Astrocyte (in vitro differentiated cells and primary cell): ENCODE data around the gene TBX2. TPM values are rescaled to one million over a fixed set of nuclear protein-coding genes. Genes with fewer than 3 reads are reported as not detected.
A peak's percentile ranks its signal among the peaks of the same experiment; 100 is the strongest.

ENCODE experiments used
- DNase-seq: peaks from one replicate; pipeline ENCODE4 v3.0.0-alpha.2; 2010; ENCODE audit warnings: low read depth
- FAIRE-seq: peaks from 2 replicates; lab custom pipeline; 2011; peaks lifted over from hg19 to GRCh38; lab: Jason Lieb, UNC
- H2AFZ ChIP-seq: 2 replicates; pipeline ENCODE4 v1.6.0; 2012; ENCODE audit warnings: low read depth, low read length, inconsistent platforms
- H3K27ac ChIP-seq: 2 replicates; pipeline ENCODE4 v1.5.1; 2011; ENCODE audit warnings: low read depth, low read length, inconsistent platforms
- H3K27me3 ChIP-seq: 2 replicates; pipeline ENCODE4 v1.6.0; 2011; ENCODE audit warnings: low read length, inconsistent platforms; ENCODE audit not compliant: insufficient read depth
- H3K36me3 ChIP-seq: 2 replicates; pipeline ENCODE4 v1.5.1; 2011; ENCODE audit warnings: low read length, inconsistent platforms; ENCODE audit not compliant: insufficient read depth
- H3K4me1 ChIP-seq: 2 replicates; pipeline ENCODE4 v1.5.1; 2011; ENCODE audit warnings: low read length, inconsistent platforms; ENCODE audit not compliant: insufficient read depth
- H3K4me2 ChIP-seq: 2 replicates; pipeline ENCODE4 v1.6.0; 2012; ENCODE audit warnings: low read length, inconsistent platforms
- H3K4me3 ChIP-seq: 2 replicates; pipeline ENCODE4 v1.5.1; 2011; ENCODE audit warnings: low read depth, mild to moderate bottlenecking, low read length, inconsistent platforms; ENCODE audit not compliant: insufficient read depth
- H3K79me2 ChIP-seq: 2 replicates; pipeline ENCODE4 v1.6.0; 2012; ENCODE audit warnings: mild to moderate bottlenecking, low read length, inconsistent platforms; ENCODE audit not compliant: insufficient read depth
- H3K9ac ChIP-seq: 2 replicates; pipeline ENCODE4 v1.6.0; 2012; ENCODE audit warnings: mild to moderate bottlenecking, low read length, inconsistent platforms
- H3K9me3 ChIP-seq: 2 replicates; pipeline ENCODE4 v1.5.1; 2012; ENCODE audit warnings: low read depth, mild to moderate bottlenecking, low read length, inconsistent platforms; ENCODE audit not compliant: insufficient read depth
- H4K20me1 ChIP-seq: 2 replicates; pipeline ENCODE4 v1.6.0; 2012; ENCODE audit warnings: low read length, inconsistent platforms; ENCODE audit not compliant: insufficient read depth
- H3K27ac Mint-ChIP-seq: one replicate; pipeline ENCODE4 v1.8.0; 2021; ENCODE audit warnings: mild to moderate bottlenecking, mixed read lengths; ENCODE audit not compliant: unreplicated experiment
- H3K27me3 Mint-ChIP-seq: one replicate; pipeline ENCODE4 v1.8.0; 2021; ENCODE audit warnings: low read depth, mixed read lengths; ENCODE audit not compliant: unreplicated experiment
- H3K36me3 Mint-ChIP-seq: one replicate; pipeline ENCODE4 v1.8.0; 2021; ENCODE audit warnings: low read depth, mixed read lengths; ENCODE audit not compliant: unreplicated experiment
- H3K4me1 Mint-ChIP-seq: one replicate; pipeline ENCODE4 v1.8.0; 2021; ENCODE audit warnings: low read depth, mixed read lengths; ENCODE audit not compliant: unreplicated experiment
- H3K4me3 Mint-ChIP-seq: one replicate; pipeline ENCODE4 v1.8.0; 2021; ENCODE audit warnings: mild to moderate bottlenecking, moderate library complexity, mixed read lengths; ENCODE audit not compliant: unreplicated experiment
- H3K9me3 Mint-ChIP-seq: one replicate; pipeline ENCODE4 v1.8.0; 2021; ENCODE audit warnings: mild to moderate bottlenecking, mixed read lengths; ENCODE audit not compliant: unreplicated experiment
- EZH2 ChIP-seq: IDR thresholded peaks from 2 replicates; pipeline ENCODE4 v1.6.1; 2012; ENCODE audit warnings: mild to moderate bottlenecking, low read length, inconsistent platforms; ENCODE audit not compliant: insufficient read depth
- total RNA-seq: library from RNA; stranded (reverse); gene quantifications from 2 replicates; pipeline ENCODE4 v1.2.1, GENCODE V29; 2021
- TF ChIP-seq, protein P1 (sequence below): IDR thresholded peaks from 2 replicates; pipeline ENCODE4 v1.5.1; 2011; ENCODE audit warnings: low read depth, mild to moderate bottlenecking, inconsistent platforms, low read length, moderate library complexity; ENCODE audit not compliant: insufficient read depth

TBX2 gene
- total RNA-seq, 1 donor from 2014 or later, result 0.50 TPM

DNA sequence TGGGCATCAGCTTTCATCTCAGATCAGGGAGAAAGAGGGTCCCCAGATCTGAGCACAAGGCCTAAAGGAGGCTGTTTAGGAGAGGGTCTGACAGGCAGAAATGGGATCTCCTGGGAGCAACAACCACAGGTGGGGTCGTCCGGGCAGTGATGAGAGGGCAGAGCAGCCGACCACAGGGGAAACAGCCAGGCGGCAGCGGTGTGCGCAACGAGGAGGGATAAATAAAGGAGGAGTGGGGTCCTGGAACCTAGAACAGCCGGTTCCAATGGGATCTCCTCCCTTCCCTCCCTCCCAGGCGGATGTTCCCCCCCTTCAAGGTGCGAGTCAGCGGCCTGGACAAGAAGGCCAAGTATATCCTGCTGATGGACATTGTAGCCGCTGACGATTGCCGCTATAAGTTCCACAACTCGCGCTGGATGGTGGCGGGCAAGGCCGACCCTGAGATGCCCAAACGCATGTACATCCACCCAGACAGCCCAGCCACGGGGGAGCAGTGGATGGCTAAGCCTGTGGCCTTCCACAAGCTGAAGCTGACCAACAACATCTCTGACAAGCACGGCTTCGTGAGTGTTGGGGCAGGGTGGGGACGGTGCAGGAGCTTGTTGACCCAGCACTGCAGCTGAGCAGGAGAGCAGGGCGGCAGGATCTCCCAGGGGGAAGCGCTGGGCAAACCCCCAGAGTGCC lies 1.9 kb downstream of the TBX2 start:
- Histone ChIP-seq H3K9ac (peak overlapping the region; percentile 74), H3K79me2 (peaks cover 75% of the 10 kb centered on the region)
- FAIRE-seq, result no peak

DNA sequence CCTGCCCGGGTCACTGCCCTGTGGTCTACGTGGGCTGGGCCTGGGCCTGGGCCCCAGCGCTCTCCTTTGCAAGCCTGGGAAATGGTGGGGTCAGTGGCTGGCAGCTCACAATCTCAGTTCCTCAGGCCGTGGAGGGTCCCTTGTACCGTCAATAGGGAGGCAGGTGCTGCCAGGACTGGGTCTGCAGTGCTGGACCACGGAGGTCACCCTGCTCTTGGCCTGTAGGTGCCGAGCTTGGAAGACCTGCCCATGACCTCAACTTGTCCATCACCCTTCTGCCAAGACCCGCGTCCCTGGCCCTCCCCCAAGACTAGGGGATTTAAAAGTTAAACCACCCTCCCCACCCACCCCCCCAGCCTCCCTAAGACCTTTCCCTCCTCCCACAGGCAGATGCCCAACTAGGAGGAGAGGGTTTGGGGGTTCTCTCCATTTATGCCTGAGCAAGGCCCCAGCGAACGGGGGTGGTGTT lies 2.5 kb downstream of the TBX2 start:
- peak overlapping the region; percentile 74 for H3K9ac ChIP-seq
- Mint-ChIP-seq H3K4me3 (no peak overlapping the region), H3K27me3 (peaks cover 58% of the 10 kb centered on the region), H3K9me3 (peaks cover 18% of the 10 kb centered on the region), H3K27ac (peak overlapping the region; percentile 16), H3K4me1 (no peaks in the 10 kb centered on the region), H3K36me3 (peaks cover under 1% of the 10 kb centered on the region)
- no peaks in the 10 kb centered on the region for H3K9me3 ChIP-seq
- H3K79me2 ChIP-seq, result peaks cover 78% of the 10 kb centered on the region
- peaks cover 35% of the 10 kb centered on the region for H3K4me1 ChIP-seq
- H2AFZ ChIP-seq, result no peak overlapping the region
- no peak for FAIRE-seq
- peak overlapping the region; percentile 71 for H3K27ac ChIP-seq
- peak overlapping the region; percentile 81 for H3K4me2 ChIP-seq
- H4K20me1 ChIP-seq, result peaks cover 31% of the 10 kb centered on the region
- peak overlapping the region; percentile 58 for H3K4me3 ChIP-seq
- TF ChIP-seq, protein P1, sequence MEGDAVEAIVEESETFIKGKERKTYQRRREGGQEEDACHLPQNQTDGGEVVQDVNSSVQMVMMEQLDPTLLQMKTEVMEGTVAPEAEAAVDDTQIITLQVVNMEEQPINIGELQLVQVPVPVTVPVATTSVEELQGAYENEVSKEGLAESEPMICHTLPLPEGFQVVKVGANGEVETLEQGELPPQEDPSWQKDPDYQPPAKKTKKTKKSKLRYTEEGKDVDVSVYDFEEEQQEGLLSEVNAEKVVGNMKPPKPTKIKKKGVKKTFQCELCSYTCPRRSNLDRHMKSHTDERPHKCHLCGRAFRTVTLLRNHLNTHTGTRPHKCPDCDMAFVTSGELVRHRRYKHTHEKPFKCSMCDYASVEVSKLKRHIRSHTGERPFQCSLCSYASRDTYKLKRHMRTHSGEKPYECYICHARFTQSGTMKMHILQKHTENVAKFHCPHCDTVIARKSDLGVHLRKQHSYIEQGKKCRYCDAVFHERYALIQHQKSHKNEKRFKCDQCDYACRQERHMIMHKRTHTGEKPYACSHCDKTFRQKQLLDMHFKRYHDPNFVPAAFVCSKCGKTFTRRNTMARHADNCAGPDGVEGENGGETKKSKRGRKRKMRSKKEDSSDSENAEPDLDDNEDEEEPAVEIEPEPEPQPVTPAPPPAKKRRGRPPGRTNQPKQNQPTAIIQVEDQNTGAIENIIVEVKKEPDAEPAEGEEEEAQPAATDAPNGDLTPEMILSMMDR, result no peak
- no peak for TF ChIP-seq EZH2
- peaks cover 36% of the 10 kb centered on the region for H3K27me3 ChIP-seq
- no peaks in the 10 kb centered on the region for H3K36me3 ChIP-seq
- DNase-seq, result no peak

More for the DNA sequence above, 1.9 kb downstream of the TBX2 start:
- Histone ChIP-seq H3K4me2 (peak overlapping the region; percentile 81), H4K20me1 (peaks cover 27% of the 10 kb centered on the region), H3K9me3 (no peaks in the 10 kb centered on the region), H2AFZ (no peak overlapping the region), H3K4me1 (peaks cover 35% of the 10 kb centered on the region), H3K36me3 (no peaks in the 10 kb centered on the region), H3K4me3 (peak overlapping the region; percentile 58), H3K27me3 (peaks cover 40% of the 10 kb centered on the region), H3K27ac (peak overlapping the region; percentile 71)
- DNase-seq, result peak; percentile 31
- peak overlapping the region; percentile 48 for H3K27ac Mint-ChIP-seq
- H3K27me3 Mint-ChIP-seq, result peaks cover 53% of the 10 kb centered on the region
- H3K4me1 Mint-ChIP-seq, result no peaks in the 10 kb centered on the region
- H3K36me3 Mint-ChIP-seq, result no peaks in the 10 kb centered on the region
- TF ChIP-seq EZH2, result no peak
- TF ChIP-seq, protein P1, result no peak
- peak overlapping the region; percentile 54 for H3K4me3 Mint-ChIP-seq
- peaks cover 18% of the 10 kb centered on the region for H3K9me3 Mint-ChIP-seq
